Measurements from ENCODE around the gene CFAP141.
"Not testable (repeated sequence)": the region's sequence is repeated elsewhere in the genome, so short reads cannot be mapped to it uniquely, and the experiment has no call there.

Gene CFAP141

GRCh38 chr1:154236855-154237254 lies 30.7 kb upstream of the CFAP141 start (continued):
- no peak for TF ChIP-seq ZSCAN5A (tag by site-specific recombination; IDR thresholded peaks at IDR 0.05)
- TF ChIP-seq ZNF350 (tag by site-specific recombination; IDR thresholded peaks at IDR 0.05): no peak
- no peak for TF ChIP-seq ZBTB17 (tag by site-specific recombination; IDR thresholded peaks at IDR 0.05)
- TF ChIP-seq ZSCAN30 (tag by site-specific recombination; IDR thresholded peaks at IDR 0.05): no peak
- no peak for TF ChIP-seq ZNF704 (tag by site-specific recombination; IDR thresholded peaks at IDR 0.05)
- no peak for TF ChIP-seq ZNF416 (tag by site-specific recombination; IDR thresholded peaks at IDR 0.05)
- TF ChIP-seq ZBTB10 (tag by site-specific recombination; IDR thresholded peaks at IDR 0.05): no peak
- no peak for TF ChIP-seq GLI2 (tag by site-specific recombination; IDR thresholded peaks at IDR 0.05; ENCODE audit: borderline replicate concordance, low read depth)
- TF ChIP-seq ZBTB48 (tag by site-specific recombination; IDR thresholded peaks at IDR 0.05): no peak
- no peak for TF ChIP-seq REST (tag by site-specific recombination; IDR thresholded peaks at IDR 0.05)
- TF ChIP-seq HIC1 (tag by site-specific recombination; IDR thresholded peaks at IDR 0.05): no peak
- TF ChIP-seq ZNF629 (tag by site-specific recombination; IDR thresholded peaks at IDR 0.05): no peak

- H3K4me3 ChIP-seq (ENCODE audit: low read depth, low read length); H3K4me1 ChIP-seq (ENCODE audit: control insufficient read depth, insufficient read depth, low read length); H3K27ac ChIP-seq (ENCODE audit: extremely low read depth, low read depth, low read length); CTCF ChIA-PET; H3K9me3 ChIP-seq (ENCODE audit: control insufficient read depth, insufficient read depth, low read depth, low read length): not testable (repeated sequence)
- POLR2A ChIA-PET: interaction anchor here (0.7 kb wide), 1 partner anchor 16 kb away, joined by 3 read pairs; no protein-coding TSS in a partner anchor
- peaks cover 74 to 98% of the 10 kb centered on the region in 2 experiments for H3K36me3 ChIP-seq (ENCODE audit: control insufficient read depth in 2 of 2, insufficient read depth in 1 of 2, low read length in 2 of 2)
These were observed 27.0 kb upstream of the CFAP141 start for GRCh38 chr1:154233127-154233526.
